H9 (cell line): ENCODE data around the gene TMIGD2. TPM values are rescaled to one million over a fixed set of nuclear protein-coding genes. Genes with fewer than 3 reads are reported as not detected.

Experiments used
- DNase-seq: peaks from one replicate; pipeline ENCODE4 v3.0.0-alpha.2; 2017
- H2AFZ ChIP-seq: one replicate; pipeline ENCODE4 v1.6.1; 2013; ENCODE audit warnings: mild to moderate bottlenecking, low read length, control low read depth, moderate library complexity
- H2AK5ac ChIP-seq: 2 replicates; pipeline ENCODE4 v1.6.1; 2013; ENCODE audit warnings: low read length, control low read depth, mixed read lengths; ENCODE audit not compliant: insufficient read length
- H2BK120ac ChIP-seq: one replicate; pipeline ENCODE4 v1.6.1; 2013; ENCODE audit warnings: low read depth, mild to moderate bottlenecking, low read length, control low read depth, inconsistent platforms; ENCODE audit not compliant: poor library complexity, severe bottlenecking
- H2BK12ac ChIP-seq: 2 replicates; pipeline ENCODE4 v1.6.1; 2013; ENCODE audit warnings: low read length, control low read depth, mixed read lengths, low read depth; ENCODE audit not compliant: insufficient read length
- H2BK15ac ChIP-seq: 2 replicates; pipeline ENCODE4 v1.6.1; 2013; ENCODE audit warnings: low read depth, low read length, control low read depth
- H2BK20ac ChIP-seq: one replicate; pipeline ENCODE4 v1.6.1; 2013; ENCODE audit warnings: low read depth, mild to moderate bottlenecking, low read length, control low read depth, inconsistent platforms; ENCODE audit not compliant: poor library complexity, severe bottlenecking
- H2BK5ac ChIP-seq: 2 replicates; pipeline ENCODE4 v1.6.1; 2013; ENCODE audit warnings: low read length, control low read depth, mixed read lengths; ENCODE audit not compliant: insufficient read length
- H3K14ac ChIP-seq: 2 replicates; pipeline ENCODE4 v1.6.1; 2013; ENCODE audit warnings: low read length, control low read depth; ENCODE audit not compliant: insufficient read depth
- H3K18ac ChIP-seq: 2 replicates; pipeline ENCODE4 v1.6.1; 2013; ENCODE audit warnings: low read depth, mild to moderate bottlenecking, mixed read lengths, low read length, control low read depth; ENCODE audit not compliant: insufficient read length
- H3K23ac ChIP-seq: 2 replicates; pipeline ENCODE4 v1.6.1; 2013; ENCODE audit warnings: low read length, control low read depth, mixed read lengths, low read depth; ENCODE audit not compliant: insufficient read length
- H3K23me2 ChIP-seq: 2 replicates; pipeline ENCODE4 v1.6.1; 2013; ENCODE audit warnings: low read depth, mild to moderate bottlenecking, mixed read lengths, low read length, control low read depth; ENCODE audit not compliant: insufficient read length, poor library complexity, severe bottlenecking
- H3K27ac ChIP-seq: 2 replicates; pipeline ENCODE4 v1.5.1; 2013; ENCODE audit warnings: low read length, control low read depth, mixed read lengths, low read depth; ENCODE audit not compliant: insufficient read length
- H3K27me3 ChIP-seq: 2 replicates; pipeline ENCODE4 v1.6.1; 2013; ENCODE audit warnings: low read length, control low read depth, inconsistent platforms; ENCODE audit not compliant: insufficient read depth
- H3K4ac ChIP-seq: 2 replicates; pipeline ENCODE4 v1.6.1; 2013; ENCODE audit warnings: low read depth, mild to moderate bottlenecking, control low read depth, inconsistent platforms, low read length, moderate library complexity
- H3K4me1 ChIP-seq: 2 replicates; pipeline ENCODE4 v1.6.1; 2013; ENCODE audit warnings: low read length, control low read depth, inconsistent platforms; ENCODE audit not compliant: insufficient read depth
- H3K4me2 ChIP-seq: 2 replicates; pipeline ENCODE4 v1.6.1; 2013; ENCODE audit warnings: low read length, control low read depth, mixed read lengths; ENCODE audit not compliant: insufficient read length, insufficient read depth
- H3K56ac ChIP-seq: 2 replicates; pipeline ENCODE4 v1.6.1; 2013; ENCODE audit warnings: low read depth, mild to moderate bottlenecking, mixed read lengths, low read length, control low read depth; ENCODE audit not compliant: insufficient read length
- H3K79me1 ChIP-seq: 2 replicates; pipeline ENCODE4 v1.6.1; 2013; ENCODE audit warnings: low read depth, mild to moderate bottlenecking, moderate library complexity, low read length, control low read depth, inconsistent platforms; ENCODE audit not compliant: insufficient read depth, poor library complexity, severe bottlenecking
- H3K79me2 ChIP-seq: 2 replicates; pipeline ENCODE4 v1.6.1; 2013; ENCODE audit warnings: low read length, control low read depth, inconsistent platforms; ENCODE audit not compliant: insufficient read depth
- H3K9ac ChIP-seq: 2 replicates; pipeline ENCODE4 v1.6.1; 2013; ENCODE audit warnings: low read length, control low read depth, mixed read lengths; ENCODE audit not compliant: insufficient read length; ENCODE audit errors: extremely low read depth
- H3K9me3 ChIP-seq: one replicate; pipeline ENCODE4 v1.6.1; 2013; ENCODE audit warnings: low read depth, low read length, inconsistent platforms; ENCODE audit not compliant: control insufficient read depth
- H3T11ph ChIP-seq: one replicate; pipeline ENCODE4 v1.6.1; 2013; ENCODE audit warnings: mild to moderate bottlenecking, low read length, control low read depth, inconsistent platforms
- H4K20me1 ChIP-seq: one replicate; pipeline ENCODE4 v1.6.1; 2013; ENCODE audit not compliant: control insufficient read depth, insufficient read length, insufficient read depth
- H4K5ac ChIP-seq: 2 replicates; pipeline ENCODE4 v1.6.1; 2013; ENCODE audit warnings: low read depth, mild to moderate bottlenecking, mixed read lengths, low read length, control low read depth; ENCODE audit not compliant: insufficient read length
- H4K8ac ChIP-seq: replicated peaks from 2 replicates; pipeline ENCODE4 v1.6.1; 2013; ENCODE audit warnings: low read length, control low read depth, mixed read lengths, low read depth; ENCODE audit not compliant: insufficient read length
- H4K91ac ChIP-seq: 2 replicates; pipeline ENCODE4 v1.6.1; 2013; ENCODE audit warnings: low read depth, mild to moderate bottlenecking, moderate library complexity, mixed read lengths, low read length, control low read depth; ENCODE audit not compliant: insufficient read length
- H3K27ac Mint-ChIP-seq, 3 experiments: 2 replicates in 2 of 3; 3 replicates in 1 of 3; pipeline ENCODE4 v1.8.0; 2020 to 2021; ENCODE audit warnings: mixed read lengths in 3 of 3, mild to moderate bottlenecking in 1 of 3, moderate library complexity in 1 of 3
- H3K27me3 Mint-ChIP-seq: 2 replicates; pipeline ENCODE4 v1.8.0; 2021; ENCODE audit warnings: low read depth, mild to moderate bottlenecking, moderate library complexity, mixed read lengths
- H3K36me3 Mint-ChIP-seq, 3 experiments: 2 replicates in 2 of 3; 3 replicates in 1 of 3; pipeline ENCODE4 v1.8.0; 2020 to 2021; ENCODE audit warnings: low read depth in 3 of 3, mixed read lengths in 3 of 3; ENCODE audit not compliant: insufficient read depth in 1 of 3
- H3K4me1 Mint-ChIP-seq, 2 experiments: 2 replicates each; pipeline ENCODE4 v1.8.0; 2020; ENCODE audit warnings: mixed read lengths in 2 of 2
- H3K4me3 Mint-ChIP-seq, 2 experiments: 2 replicates in 1 of 2; 3 replicates in 1 of 2; pipeline ENCODE4 v1.8.0; 2020 to 2021; ENCODE audit warnings: mild to moderate bottlenecking in 2 of 2, mixed read lengths in 2 of 2, moderate library complexity in 1 of 2
- H3K9me3 Mint-ChIP-seq, 2 experiments: 2 replicates in 1 of 2; 3 replicates in 1 of 2; pipeline ENCODE4 v1.8.0; 2020; ENCODE audit warnings: mild to moderate bottlenecking in 2 of 2, mixed read lengths in 2 of 2, moderate library complexity in 1 of 2
- WGBS: extraction: QIAGEN DNeasy Blood & Tissue Kit; methylation state at CpG from one replicate; pipeline ENCODE4 v1.1.7; 2013; ENCODE audit warnings: missing lambda C conversion rate, low lambda C conversion rate, mixed read lengths; ENCODE audit not compliant: insufficient read length; ENCODE audit errors: extremely low coverage; 5-methylcytosine and 5-hydroxymethylcytosine counted together
- total RNA-seq: library from RNA; stranded (reverse); gene quantifications from 2 replicates; pipeline ENCODE4 v1.2.1, GENCODE V29; 2021
- TF ChIP-seq, protein P1 (sequence below): fragments of 200-600 bp; sonication (generic); conservative IDR thresholded peaks from 3 replicates; pipeline ENCODE4 v1.8.0; 2021; ENCODE audit warnings: antibody characterized with exemption, mild to moderate bottlenecking

The TMIGD2 gene
- total RNA-seq, 1 experiment from 2014 or later: 0.26 TPM

DNA sequence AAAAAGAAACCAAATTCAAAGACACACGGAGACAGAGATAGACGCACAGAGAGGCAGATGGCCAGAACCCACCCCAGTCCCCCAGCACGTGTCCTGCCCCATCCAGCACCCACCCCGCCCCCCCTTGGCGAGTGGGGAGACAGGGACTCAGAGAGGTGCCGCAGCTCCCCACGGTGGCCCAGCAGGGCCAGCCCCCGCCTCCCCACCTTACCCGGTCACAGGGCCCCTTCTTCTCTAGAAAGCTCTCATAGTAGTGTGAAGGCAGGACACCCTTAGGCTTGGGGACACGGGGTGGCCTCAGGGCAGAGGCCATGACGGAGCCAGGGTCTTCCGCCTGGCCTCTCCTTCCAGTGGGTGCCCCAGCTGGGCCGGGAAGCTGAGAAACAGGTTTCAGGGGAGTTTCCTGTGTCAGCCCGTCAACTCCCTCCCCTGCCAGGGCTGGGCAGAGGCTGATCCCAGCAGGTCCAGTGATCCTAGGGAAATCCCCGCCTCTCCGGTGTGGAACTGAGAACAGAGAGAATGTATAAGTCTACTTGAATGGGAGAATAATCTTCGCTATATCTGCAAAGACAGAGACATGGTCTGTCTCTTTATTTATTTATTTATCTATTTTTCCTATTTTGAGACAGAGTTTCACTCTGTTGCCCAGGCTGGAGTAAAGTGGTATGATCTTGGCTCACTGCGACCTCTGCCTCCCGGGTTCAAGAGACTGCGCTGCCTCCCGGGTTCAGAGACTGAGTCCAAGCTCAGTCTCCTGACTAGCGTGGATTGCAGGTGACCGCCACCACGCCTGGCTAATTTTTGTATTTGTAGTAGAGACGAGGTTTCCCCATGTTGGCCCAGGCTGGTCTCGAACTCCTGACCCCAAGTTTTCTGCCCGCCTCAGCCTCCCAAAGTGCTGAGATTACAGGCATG is 36.5 kb upstream of the TMIGD2 start, which contains the start of gene STAP2:
STAP2 (minus strand) TSS at position 387 of the 915 bp plus-strand sequence; CDS start at position 313, 74 bp downstream.
- Mint-ChIP-seq H3K9me3 (peaks cover 2 to 5% of the 10 kb centered on the region in 2 experiments; a peak in 1 of 5 replicates), H3K27me3 (peaks cover 13% of the 10 kb centered on the region), H3K27ac (peak within 1 kb of the TSS; percentile 54 to 89 (median 63)), H3K4me3 (peak within 1 kb of the TSS; percentile 68 to 70), H3K4me1 (peaks cover 15 to 18% of the 10 kb centered on the region in 2 experiments), H3K36me3 (peaks cover 13 to 21% (median 20%) of the 10 kb centered on the region in 3 experiments; a peak in 6 of 7 replicates)
- Histone ChIP-seq H3K9ac (peak within 1 kb of the TSS; percentile 55), H3K4me2 (peak within 1 kb of the TSS; percentile 85), H3K18ac (peak within 1 kb of the TSS; percentile 62), H3K79me2 (no peaks in the 10 kb centered on the region), H3K27me3 (no peaks in the 10 kb centered on the region), H2BK15ac (no peak within 1 kb of the TSS), H2BK5ac (no peak within 1 kb of the TSS), H3K23ac (no peak within 1 kb of the TSS), H3K27ac (no peak within 1 kb of the TSS), H2AFZ (no peak within 1 kb of the TSS), H3K79me1 (no peaks in the 10 kb centered on the region), H3K9me3 (no peaks in the 10 kb centered on the region), H3K23me2 (peaks cover 14% of the 10 kb centered on the region), H4K20me1 (no peaks in the 10 kb centered on the region), H3K4me1 (no peaks in the 10 kb centered on the region), H3K4ac (no peak within 1 kb of the TSS), H4K5ac (no peak within 1 kb of the TSS), H2BK20ac (no peak within 1 kb of the TSS), H2BK120ac (no peak within 1 kb of the TSS), H4K91ac (no peak within 1 kb of the TSS), H3T11ph (no peak within 1 kb of the TSS), H2BK12ac (no peak within 1 kb of the TSS), H3K14ac (peak within 1 kb of the TSS; percentile 67; the same call in 1 of the 2 replicates), H4K8ac (no peak within 1 kb of the TSS), H2AK5ac (no peak within 1 kb of the TSS), H3K56ac (no peak within 1 kb of the TSS)
- WGBS: no CpG with 5 or more reads among the region's 27 CpGs
- TF ChIP-seq, protein P1, sequence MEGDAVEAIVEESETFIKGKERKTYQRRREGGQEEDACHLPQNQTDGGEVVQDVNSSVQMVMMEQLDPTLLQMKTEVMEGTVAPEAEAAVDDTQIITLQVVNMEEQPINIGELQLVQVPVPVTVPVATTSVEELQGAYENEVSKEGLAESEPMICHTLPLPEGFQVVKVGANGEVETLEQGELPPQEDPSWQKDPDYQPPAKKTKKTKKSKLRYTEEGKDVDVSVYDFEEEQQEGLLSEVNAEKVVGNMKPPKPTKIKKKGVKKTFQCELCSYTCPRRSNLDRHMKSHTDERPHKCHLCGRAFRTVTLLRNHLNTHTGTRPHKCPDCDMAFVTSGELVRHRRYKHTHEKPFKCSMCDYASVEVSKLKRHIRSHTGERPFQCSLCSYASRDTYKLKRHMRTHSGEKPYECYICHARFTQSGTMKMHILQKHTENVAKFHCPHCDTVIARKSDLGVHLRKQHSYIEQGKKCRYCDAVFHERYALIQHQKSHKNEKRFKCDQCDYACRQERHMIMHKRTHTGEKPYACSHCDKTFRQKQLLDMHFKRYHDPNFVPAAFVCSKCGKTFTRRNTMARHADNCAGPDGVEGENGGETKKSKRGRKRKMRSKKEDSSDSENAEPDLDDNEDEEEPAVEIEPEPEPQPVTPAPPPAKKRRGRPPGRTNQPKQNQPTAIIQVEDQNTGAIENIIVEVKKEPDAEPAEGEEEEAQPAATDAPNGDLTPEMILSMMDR: no peak
- peak; percentile 76 for DNase-seq
